AG08396 (cell line): ENCODE results near the gene LMF2.

Experiments used
- DNase-seq: peaks from one replicate; pipeline ENCODE4 v3.0.0; 2012; ENCODE audit warnings: low spot score, mixed read lengths

LMF2 gene

DNA sequence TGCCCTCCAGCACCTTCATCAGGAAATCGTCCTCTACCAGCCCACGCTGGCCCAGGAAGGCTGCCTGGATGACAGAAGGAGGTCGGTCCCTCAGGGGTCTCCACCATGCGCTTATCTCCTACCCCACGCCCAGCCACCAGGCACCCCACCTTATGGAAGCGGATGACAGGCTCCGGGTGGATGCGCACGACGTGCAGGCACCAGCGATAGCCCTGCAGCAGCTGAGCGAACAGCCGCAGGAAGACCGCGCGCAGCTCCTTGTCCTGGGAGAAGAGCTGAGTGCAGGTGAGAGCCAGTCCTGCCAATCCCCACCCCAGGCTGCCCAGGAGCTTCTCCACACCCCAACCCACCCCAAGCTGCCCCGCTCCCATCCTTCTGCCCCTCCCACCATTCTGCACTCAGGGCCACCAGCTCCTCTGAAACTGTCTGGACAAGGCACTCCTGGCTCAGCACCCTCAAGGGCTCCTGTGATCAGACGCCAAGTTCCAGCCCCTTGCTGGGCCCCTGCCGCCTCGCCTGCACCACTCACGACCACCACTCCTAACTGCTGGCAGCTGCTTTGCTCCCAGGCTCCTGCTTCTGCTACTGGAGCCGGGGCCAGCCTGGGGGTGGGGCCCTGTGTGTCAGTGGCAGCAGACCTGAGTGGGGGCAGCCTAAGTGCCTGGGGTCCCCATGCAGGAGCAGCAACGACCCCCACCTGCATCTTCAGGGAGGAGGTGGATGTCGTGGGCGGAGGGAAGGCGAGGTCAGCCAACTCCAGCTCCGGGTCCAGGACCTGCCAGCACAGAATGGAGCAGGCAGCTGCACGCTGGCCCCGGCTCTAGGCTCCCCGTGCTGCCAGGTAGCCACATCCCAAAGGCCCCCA, 42.2 kb downstream of the LMF2 start:
- DNase-seq: no peak

DNA sequence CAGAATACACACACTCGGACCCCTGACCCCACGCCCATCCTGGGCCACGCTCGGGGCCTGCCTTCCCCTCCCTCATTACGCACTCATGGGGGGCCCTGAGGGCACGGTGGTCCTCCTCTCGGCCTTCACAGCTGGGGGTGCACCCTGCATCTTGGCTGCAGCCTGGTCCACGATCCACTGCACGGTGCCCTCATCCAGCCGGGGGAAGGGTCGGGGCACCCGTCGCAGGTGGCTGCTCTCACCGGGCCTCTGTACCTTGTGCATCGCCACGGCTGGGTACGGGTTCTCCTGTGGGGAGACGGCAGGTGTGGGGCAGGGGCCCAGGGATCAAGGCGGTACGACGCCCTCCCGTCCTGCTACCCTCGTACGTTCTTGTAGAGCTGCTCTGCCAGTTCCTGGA, 43.1 kb downstream of the LMF2 start:
- no peak for DNase-seq

DNA sequence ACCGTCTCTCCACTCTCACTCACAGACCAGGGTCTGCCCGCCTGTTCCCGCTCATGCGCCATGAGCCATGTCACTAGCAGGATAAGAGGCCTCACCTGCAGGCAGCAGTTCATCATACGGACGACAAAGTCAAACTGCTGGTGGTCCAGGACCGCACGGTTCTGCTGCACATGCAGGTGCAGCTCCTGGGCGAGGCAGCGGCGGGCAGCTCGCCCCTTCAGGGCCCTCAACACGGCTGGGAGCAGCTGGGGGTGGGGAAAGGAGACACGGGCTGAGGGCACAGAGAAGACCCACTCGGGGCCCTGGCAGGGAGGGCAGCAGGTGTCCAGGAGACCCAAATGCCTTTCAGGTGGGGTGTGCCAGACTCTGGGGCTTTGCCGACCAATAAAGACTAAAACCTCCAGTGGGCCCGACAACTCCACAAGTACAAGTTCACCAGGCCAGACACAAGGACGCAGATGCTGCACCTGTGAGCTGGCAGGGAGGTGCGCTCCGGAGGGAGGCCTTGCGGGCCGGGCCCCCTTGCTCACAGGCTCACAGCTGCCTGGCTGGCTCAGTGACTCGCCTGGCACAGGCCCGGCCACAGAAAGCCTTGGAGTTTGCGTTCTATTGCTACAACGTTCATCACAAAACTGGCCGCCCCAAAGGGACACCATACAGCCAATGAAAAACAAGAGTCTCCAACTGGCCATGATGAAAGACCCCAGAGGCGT, 44.2 kb downstream of the LMF2 start:
- DNase-seq: no peak

DNA sequence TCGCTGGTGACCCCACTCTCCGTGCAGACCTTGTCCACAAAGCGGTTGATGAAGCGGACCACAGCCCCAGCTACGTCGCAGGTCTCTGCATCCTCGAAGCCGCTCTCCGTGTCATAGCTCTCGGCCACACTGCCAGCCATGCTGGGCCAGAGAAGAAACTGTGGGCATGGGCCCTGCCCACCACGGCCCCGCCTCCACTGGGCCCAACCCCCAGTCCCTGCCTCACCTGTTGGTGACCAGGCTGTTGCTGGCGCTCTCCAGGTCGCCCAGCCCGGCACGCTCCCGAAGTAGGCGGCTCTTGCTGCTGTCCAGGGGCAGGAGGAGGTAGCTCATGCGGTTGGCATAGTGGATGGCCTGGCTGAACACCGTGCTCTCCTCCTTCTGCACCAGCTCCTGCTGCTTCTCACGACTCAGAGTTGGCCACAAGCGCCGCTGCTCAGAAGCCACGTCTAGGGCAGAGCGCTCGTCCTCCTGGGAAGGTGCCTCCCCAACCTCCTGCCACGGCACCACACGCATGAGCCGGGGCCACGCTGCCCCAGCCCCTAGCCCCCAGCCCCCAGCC, 45.4 kb downstream of the LMF2 start:
- DNase-seq: no peak

DNA sequence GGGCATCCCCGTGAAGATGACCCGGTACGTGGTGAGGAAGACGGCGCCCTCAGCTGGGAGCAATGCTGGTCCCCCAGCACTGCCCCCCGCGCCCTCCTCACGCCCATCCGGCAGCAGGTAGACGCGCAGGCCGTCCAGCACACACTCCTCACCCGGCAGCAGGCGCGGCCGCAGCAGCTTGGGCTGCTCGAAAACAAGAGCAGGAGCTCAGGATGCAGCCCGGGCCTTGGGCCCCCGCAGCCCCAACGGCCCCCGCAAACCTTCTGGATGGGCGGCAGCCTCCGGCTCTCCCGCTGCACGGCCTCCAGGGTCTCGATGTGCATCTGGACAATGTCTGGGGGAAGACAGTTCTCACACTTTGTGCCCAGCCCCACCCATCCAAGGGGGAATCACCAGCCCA, 46.0 kb downstream of the LMF2 start:
- DNase-seq: no peak

DNA sequence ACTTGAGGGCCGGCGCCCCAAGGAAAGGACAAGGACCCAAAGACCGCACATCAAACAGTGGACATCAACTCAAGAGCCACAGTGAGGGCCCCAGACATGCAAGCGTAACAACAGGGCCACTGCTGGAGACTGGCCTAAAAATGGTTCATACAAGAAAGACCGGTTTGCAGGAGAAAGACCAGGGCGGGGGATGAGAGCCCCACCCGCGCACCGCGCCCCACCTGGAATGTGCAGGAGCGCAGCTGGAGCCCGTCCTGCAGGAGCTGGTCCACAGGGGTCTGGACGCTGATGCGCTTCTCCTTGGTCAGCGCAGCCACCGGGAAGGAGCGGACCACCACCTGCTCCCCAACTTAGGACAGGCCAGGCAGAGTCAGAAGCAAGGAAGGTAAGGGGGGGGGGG, 46.6 kb downstream of the LMF2 start:
- no peak for DNase-seq

DNA sequence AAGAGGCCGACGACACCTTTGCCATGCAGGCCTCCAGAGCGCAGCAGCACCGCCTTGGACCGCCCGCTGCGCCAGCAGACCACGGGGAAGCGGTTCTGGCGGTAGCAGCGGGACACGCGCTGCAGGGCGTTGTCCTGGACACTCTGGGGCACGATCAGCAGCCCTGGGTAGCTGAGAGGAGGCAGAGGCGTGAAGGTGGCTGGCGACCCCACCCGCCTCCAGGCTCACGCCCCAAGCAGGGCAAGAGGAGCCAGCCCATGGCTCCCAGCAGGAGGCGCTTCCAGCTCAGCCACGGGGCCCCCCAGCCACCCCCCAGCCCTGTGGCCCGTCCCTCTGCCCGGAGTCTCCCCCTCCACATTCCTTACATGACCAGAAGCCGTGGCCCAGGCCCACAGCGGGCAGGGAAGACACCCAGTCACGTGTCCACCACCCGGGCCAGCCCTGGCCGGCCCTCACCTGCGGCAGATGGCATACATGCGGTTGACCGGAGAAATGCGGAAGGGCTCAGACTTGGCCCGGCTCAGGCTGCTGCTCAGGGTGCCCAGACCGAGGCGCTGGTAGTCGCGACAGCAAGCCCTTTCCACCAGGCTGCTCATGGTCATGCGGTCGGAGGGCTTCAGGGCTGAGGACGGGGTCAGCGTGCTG, 47.9 kb downstream of the LMF2 start:
- DNase-seq: no peak

DNA sequence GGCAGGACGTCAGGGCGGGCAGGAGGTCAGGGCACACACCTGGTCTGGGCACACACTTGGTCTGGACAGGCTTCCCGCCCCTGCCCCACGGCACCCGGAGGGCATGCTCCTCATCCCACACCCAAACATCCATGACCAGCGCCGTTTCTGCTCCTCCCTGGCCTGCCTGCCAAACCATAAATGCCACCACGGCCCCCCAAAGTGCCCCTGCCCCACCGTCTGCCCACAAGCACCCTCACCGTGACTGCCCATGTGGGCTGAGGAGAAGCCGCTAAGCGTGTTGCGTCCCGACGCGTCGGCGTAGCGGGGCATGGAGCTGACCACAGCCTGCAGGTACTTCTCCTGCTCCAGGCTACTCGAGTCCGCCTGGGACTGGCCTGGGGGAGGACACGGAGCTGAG, 48.5 kb downstream of the LMF2 start:
- DNase-seq: no peak

DNA sequence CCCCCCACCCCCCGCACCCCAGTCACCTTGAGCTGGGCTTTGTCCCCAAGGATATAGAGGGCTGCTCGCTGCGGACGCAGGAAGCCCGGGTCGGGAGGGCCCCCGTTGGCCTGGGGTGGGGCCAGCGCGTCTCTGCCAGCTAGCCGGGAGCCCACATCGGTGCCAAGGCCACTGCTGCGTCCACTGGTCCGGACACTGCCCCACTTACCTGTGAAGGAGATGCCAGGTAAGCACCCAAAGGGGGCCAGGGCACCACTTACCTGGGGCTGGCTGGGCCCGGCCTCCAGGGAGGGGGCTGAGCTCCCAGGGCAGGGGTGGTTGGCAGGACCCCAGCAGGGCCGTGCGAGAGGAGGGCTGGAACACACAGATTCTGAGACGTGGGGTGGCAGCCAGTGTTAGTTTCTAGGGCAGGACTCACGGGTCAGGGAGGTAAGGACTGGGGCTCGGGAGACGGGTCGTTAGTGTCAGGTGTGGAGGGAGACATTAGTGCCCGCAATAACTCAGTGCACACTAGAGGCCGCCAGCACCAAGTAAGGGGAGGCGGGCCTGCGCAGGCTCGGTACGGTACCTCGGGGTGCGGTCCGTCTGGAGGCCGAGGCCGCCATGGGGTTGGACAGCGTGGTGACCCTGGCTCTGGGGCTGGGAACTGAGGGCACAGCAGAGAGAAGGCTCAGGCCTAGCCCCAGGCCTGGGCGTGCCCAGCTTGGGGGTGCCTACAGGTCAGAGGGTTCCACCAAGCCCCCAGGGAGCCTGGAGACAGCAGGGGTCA, 50.9 kb downstream of the LMF2 start:
- no peak for DNase-seq

DNA sequence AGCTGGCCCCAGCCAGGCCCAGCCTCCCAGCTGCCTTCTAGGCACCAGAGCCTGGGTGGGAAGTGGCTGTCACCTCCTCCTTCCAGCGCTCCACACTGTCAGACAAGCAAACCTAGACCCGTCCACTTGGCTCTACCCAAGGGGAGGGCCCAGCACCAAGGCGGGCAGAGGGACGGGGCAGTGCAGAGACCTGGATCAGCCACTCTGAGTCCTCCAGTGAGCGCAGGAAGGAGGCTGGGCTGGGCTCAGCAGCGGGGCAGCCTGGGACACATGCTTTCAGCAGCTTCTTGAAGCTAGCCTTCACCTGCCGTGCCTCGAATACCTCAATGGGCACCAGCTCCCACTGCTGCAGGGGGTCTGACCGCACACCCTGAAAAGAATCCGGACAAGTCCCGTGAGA, 51.5 kb downstream of the LMF2 start:
- DNase-seq: no peak

DNA sequence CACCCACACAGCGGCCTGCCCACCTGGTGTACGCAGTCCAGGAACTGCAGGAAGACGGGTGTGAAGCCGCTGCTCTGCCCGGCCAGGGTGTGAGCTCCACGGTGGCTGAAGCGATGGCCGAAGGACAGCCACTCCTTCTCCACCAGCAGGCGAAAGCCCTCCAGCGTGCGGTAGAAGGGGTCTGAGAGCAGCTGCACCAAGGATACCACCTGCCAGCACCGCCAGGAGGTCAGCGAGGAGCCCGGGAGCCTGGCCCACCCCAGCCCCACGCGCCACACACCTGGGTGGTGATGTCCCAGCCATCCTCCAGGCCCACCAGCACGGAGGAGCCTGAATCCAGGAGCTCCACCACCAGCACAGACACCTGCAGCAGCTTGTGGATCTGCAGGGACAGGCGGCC, 52.3 kb downstream of the LMF2 start:
- DNase-seq: no peak

DNA sequence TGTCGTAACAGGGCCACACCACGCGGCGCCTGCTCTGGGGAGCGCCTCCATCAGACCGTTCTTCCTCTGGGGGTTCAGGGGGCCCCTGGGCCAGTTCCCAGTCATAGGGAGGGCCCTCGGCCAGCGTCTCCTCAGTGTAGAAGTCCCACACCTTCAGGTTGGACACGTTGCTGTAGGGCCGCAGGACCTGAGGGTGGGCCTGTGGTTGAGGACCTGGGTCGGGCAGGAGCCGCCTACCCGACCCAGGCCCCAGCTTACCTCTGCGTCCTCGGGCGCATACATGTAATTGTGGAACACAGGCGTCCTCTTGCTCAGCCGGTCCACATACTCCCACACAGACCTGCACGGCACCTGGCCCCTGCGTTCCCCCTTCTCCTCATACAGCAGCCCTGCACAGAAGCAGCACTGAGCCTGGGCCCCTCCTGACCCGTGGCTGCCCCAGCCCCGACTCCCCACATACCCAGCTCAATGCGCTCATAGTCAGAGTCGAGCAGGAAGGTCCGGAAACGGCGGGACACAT, 52.9 kb downstream of the LMF2 start:
- DNase-seq: no peak
